ENCODE measurements around the gene OTOL1.
A peak's percentile ranks its signal among the peaks of the same experiment; 100 is the strongest.

Gene OTOL1

DNA sequence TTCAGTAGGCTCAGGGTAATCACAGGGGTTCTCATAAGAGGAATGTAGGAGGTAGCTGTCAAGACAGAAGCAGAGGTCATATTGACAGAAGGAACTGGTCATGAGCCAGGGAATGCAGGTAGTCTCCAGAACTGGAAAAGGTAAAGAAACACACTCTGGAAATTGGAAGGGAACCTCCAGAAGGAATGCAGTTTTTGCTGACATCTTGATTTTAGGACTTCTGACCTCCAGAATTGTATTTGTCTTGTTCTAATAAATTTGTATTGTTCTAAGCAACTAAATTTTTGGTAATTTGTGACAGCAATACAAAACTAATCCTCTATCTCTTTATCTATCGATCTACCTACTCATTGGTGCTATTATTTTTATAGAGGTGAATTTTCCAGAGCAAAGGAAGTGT, 49.2 kb downstream of the OTOL1 start:
- no peak for DNase-seq

DNA sequence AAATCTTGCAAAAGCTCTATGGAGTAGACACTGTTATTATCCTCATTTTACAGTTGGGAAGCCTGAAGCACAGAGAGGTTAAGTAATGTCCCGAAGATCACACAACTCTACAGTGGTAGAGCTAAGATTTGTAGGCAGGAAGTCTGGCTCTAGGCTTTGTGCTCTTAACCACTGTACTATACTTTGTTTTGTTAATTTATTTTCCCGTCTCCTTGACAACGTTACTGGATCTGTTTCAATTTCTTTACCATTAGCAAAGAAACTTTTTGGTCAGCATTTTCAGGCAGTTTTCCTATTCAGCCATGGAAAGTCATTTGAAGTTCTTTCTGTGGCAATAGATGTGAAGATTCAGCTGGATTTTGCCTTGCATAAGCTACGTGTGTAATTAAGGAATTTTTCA, 51.7 kb downstream of the OTOL1 start:
- peak; percentile 26 for DNase-seq

DNA sequence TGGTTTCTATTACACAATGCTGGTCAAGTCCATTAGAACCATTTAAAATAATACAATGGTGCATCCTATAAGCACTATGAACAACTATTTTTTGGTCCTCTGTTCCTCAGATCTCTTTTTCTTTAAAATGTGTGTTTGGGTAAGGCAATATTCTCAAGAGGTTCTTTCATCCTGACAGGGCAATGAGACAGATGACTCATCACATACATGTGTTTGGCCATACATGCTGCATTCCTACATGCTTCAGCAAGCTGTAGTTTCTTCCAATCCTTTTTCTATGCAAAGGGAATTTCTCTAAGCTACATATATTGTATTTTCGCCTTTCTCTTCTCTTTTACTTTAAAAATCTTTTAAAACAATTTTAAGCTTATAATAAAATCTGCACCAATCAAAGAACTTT, 52.7 kb downstream of the OTOL1 start:
- DNase-seq, result no peak

DNA sequence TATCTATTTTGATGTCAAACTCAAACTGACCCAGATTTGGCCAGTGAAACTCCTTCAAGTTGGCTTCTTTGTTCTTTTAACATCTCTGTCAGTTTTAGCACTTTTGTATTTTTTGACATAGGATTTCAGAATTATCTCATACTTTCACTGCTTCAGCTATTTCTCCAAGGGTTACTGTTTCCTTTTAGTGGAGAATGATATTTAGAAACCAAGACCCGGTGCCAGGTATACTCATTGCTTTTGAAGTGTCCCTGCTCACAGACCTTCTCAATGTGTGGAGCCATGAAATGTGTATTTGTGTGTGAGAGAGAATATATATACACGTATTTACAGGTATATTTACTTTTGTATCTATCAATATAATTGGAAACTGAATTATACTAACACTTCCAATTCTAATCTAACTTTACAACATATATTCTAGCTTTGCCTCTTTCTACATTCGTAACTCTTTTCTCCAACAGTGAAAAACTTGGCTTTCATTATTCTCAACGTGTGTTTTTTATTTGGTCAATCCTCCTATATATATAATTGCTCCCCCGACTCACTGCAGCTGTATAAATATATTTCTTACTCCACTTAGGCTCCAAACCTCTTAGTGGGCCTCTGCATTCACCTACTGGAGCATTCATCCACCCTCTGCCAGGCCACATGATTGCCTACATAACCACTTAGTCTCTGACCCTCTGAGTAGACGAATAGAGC, 54.0 kb downstream of the OTOL1 start:
- DNase-seq, result peak; percentile 83

DNA sequence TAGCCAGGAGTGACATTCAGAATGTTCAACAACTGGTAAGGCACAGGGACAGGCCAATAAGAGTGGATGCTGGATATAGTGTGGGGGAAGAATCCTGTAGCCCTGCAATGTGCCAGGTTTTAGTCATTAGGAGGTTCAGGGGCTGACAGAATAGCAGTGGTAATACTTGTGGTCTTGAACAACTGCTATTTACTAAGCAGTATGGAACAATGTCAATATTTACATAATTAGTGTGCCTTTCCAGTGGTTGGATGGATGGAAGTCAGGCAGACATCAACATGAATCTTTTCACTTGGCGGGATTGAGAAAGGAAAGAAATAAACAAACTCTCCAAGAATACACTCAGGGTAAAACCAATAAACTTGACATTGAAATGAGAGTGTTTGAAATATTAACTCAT, 55.1 kb downstream of the OTOL1 start:
- peak; percentile 63 for DNase-seq

DNA sequence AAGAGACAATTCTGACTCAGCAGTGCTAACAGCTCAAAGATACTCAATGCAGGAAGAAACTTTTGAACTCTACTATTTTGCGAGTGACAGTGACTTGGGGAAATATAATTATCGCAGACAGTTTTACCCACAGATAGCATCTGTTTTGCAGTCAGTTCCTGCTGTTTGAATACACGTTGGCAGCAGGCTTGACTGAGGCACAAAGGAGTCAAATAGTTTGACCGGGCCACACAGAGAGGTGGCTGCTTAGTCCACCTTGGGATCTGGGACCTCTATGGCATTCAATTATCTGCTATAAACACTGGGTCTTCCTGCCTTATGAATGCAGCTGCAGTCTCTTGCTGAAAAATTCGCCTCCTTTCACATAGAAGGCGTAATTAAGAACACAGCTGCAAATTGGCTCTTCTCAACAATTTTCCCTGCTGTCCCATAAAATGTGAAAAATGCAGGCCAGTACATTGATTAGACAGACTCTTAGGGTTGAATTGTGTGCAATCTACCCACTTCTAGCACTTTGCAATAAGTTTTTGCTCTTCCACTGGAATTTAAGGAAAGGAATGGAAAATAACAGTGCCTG, 56.5 kb downstream of the OTOL1 start:
- peak; percentile 24 for DNase-seq
